Astrocyte (in vitro differentiated cells and primary cell): Measurements from ENCODE around the gene ZNF322.

Source experiments
- CTCF ChIP-seq: IDR thresholded peaks from 2 replicates; pipeline ENCODE4 v1.5.1; 2011; ENCODE audit warnings: low read depth, mild to moderate bottlenecking, inconsistent platforms, low read length, moderate library complexity; ENCODE audit not compliant: insufficient read depth
- EZH2 ChIP-seq: IDR thresholded peaks from 2 replicates; pipeline ENCODE4 v1.6.1; 2012; ENCODE audit warnings: mild to moderate bottlenecking, low read length, inconsistent platforms; ENCODE audit not compliant: insufficient read depth

DNA sequence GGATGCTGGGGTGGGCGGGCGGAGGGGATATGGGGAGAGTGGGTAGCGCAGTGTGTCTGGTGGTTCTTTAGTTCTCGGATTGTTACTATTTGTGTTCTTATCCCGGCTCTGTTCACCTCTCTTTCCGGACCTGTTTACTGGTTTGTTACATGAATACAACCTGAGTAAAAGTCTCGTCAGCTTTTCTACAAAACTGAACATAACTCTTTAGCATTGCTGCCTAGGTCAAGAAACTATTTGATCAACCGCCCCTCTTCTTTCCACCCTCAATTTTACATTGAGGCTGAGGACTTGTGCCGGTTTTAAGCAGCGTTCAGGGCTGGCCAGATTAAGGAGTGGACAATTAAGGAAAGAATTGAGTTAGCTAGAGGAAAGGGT, 62.2 kb downstream of the ZNF322 start:
- TF ChIP-seq CTCF, result no peak
- no peak for TF ChIP-seq EZH2
